B cell (primary cell): ENCODE results near the gene LIN7A. TPM values are rescaled to one million over a fixed set of nuclear protein-coding genes. Genes with fewer than 3 reads are reported as not detected.

Source experiments
- ATAC-seq: fragments of 200-7000 bp; cut with Tn5 transposase; one replicate; pipeline ENCODE4 v1.10.0; 2021; ENCODE audit warnings: low read depth, mild to moderate bottlenecking, moderate number of reproducible peaks, moderate library complexity
- CTCF ChIA-PET: fragments of 350-600 bp; sonication (Branson Sonifier 250); formaldehyde crosslinking; loops from one replicate; lab custom pipeline; 2021; ENCODE audit warnings: antibody characterized with exemption, inconsistent platforms; lab: Charles Lee
- POLR2A ChIA-PET: fragments of 350-600 bp; sonication (Branson Sonifier 250); formaldehyde crosslinking; loops from one replicate; lab custom pipeline; 2021; ENCODE audit warnings: antibody characterized with exemption; lab: Charles Lee
- DNase-seq: peaks from one replicate; pipeline ENCODE4 v3.0.0; 2013
- H2AFZ ChIP-seq: 2 replicates; pipeline ENCODE4 v1.6.1; 2012; ENCODE audit warnings: mild to moderate bottlenecking, low read depth, low read length; ENCODE audit not compliant: insufficient read depth, poor library complexity, severe bottlenecking
- H3K27ac ChIP-seq, 2 donors: 1 replicate in 1 of 2; 2 replicates in 1 of 2; pipeline ENCODE4 v1.5.1; 2012 to 2013; ENCODE audit warnings: low read length in 2 of 2, mild to moderate bottlenecking in 2 of 2, moderate library complexity in 1 of 2
- H3K27me3 ChIP-seq, 4 experiments: fragments of 200-600 bp in 1 of 4; sonication (generic) in 1 of 4; replicated peaks in 1 of 4; 1 replicate in 2 of 4; 2 replicates in 2 of 4; pipeline versions ENCODE4 v1.6.1 to v1.7.0; 2013 to 2016; ENCODE audit warnings: low read length in 3 of 4, mild to moderate bottlenecking in 2 of 4, mixed read lengths in 1 of 4, moderate library complexity in 1 of 4; ENCODE audit not compliant: insufficient read depth in 4 of 4, control insufficient read depth in 3 of 4; ENCODE audit errors: control extremely low read depth in 1 of 4
- H3K36me3 ChIP-seq, 2 experiments: replicated peaks in 1 of 2; 1 replicate in 1 of 2; 2 replicates in 1 of 2; pipeline versions ENCODE4 v1.6.1 to v1.7.1; 2013; ENCODE audit warnings: low read length in 1 of 2; ENCODE audit not compliant: insufficient read depth in 2 of 2, control insufficient read depth in 1 of 2; ENCODE audit errors: control extremely low read depth in 1 of 2, extremely low read depth in 1 of 2
- H3K4me1 ChIP-seq, 2 donors: fragments of 200-600 bp in 1 of 2; sonication (generic) in 1 of 2; 1 replicate in 1 of 2; 2 replicates in 1 of 2; pipeline versions ENCODE4 v1.5.1 to v1.6.1; 2013 to 2017; ENCODE audit warnings: low read length in 2 of 2; ENCODE audit not compliant: control insufficient read depth in 2 of 2, insufficient read depth in 2 of 2
- H3K4me2 ChIP-seq: replicated peaks from 2 replicates; pipeline ENCODE3; 2012; ENCODE audit warnings: mild to moderate bottlenecking, low read depth, low read length; ENCODE audit not compliant: poor library complexity, severe bottlenecking
- H3K4me3 ChIP-seq, 5 experiments: fragments of 200-600 bp in 1 of 5; sonication (generic) in 1 of 5; 1 replicate in 3 of 5; 2 replicates in 2 of 5; pipeline versions ENCODE4 v1.5.1 to v1.7.0; 2011 to 2016; ENCODE audit warnings: low read length in 4 of 5, mild to moderate bottlenecking in 4 of 5, low read depth in 2 of 5, control low read depth in 1 of 5, moderate library complexity in 1 of 5; ENCODE audit not compliant: insufficient read depth in 1 of 5; ENCODE audit errors: control extremely low read depth in 1 of 5, extremely low read depth in 1 of 5
- H3K79me2 ChIP-seq: fragments of 200-600 bp; sonication (generic); one replicate; pipeline ENCODE4 v1.6.0; 2016; ENCODE audit warnings: low read length; ENCODE audit not compliant: control insufficient read depth, insufficient read depth
- H3K9ac ChIP-seq: fragments of 200-600 bp; sonication (generic); 2 replicates; pipeline ENCODE4 v1.6.1; 2017; ENCODE audit warnings: mild to moderate bottlenecking, low read length, moderate library complexity
- H3K9me3 ChIP-seq, 3 donors: one replicate each; pipeline versions ENCODE4 v1.6.1 to v1.7.1; 2013; ENCODE audit warnings: low read length in 2 of 3; ENCODE audit not compliant: control insufficient read depth in 2 of 3, insufficient read depth in 1 of 3; ENCODE audit errors: control extremely low read depth in 1 of 3
- H4K20me1 ChIP-seq: 2 replicates; pipeline ENCODE4 v1.6.0; 2012; ENCODE audit warnings: mild to moderate bottlenecking, low read length; ENCODE audit not compliant: insufficient read depth, control insufficient read depth, poor library complexity, severe bottlenecking
- H3K27ac Mint-ChIP-seq: one replicate; pipeline ENCODE4 v1.8.0; 2021; ENCODE audit warnings: mixed read lengths
- H3K27me3 Mint-ChIP-seq: one replicate; pipeline ENCODE4 v1.8.0; 2021; ENCODE audit warnings: mixed read lengths
- H3K4me1 Mint-ChIP-seq: one replicate; pipeline ENCODE4 v1.8.0; 2021; ENCODE audit warnings: mixed read lengths
- H3K4me3 Mint-ChIP-seq: one replicate; pipeline ENCODE4 v1.8.0; 2021; ENCODE audit warnings: mixed read lengths
- H3K9me3 Mint-ChIP-seq: one replicate; pipeline ENCODE4 v1.8.0; 2022; ENCODE audit warnings: mixed read lengths; ENCODE audit not compliant: insufficient read depth
- CTCF ChIP-seq: fragments of 200-600 bp; IDR thresholded peaks from one replicate; pipeline ENCODE4 v1.8.0; 2022; ENCODE audit warnings: antibody characterized with exemption, mild to moderate bottlenecking
- EZH2 ChIP-seq: IDR thresholded peaks from 2 replicates; pipeline ENCODE4 v1.6.1; 2012; ENCODE audit warnings: borderline replicate concordance, low read depth, mild to moderate bottlenecking, moderate library complexity, low read length; ENCODE audit not compliant: insufficient read depth, poor library complexity, severe bottlenecking
- WGBS: methylation state at CpG from one replicate; pipeline ENCODE4 v1.1.5; 2013; ENCODE audit warnings: missing lambda C conversion rate; ENCODE audit not compliant: insufficient coverage; 5-methylcytosine and 5-hydroxymethylcytosine counted together
- intact Hi-C: fragments of 100-400 bp; cut with micrococcal nuclease; formaldehyde crosslinking; loops from one replicate; pipeline ENCODE4 v1.10.0; 2022
- polyA plus RNA-seq: library from polyadenylated mRNA; depleted of rRNA; stranded (reverse); fragments of >200 nt; gene quantifications from 2 replicates; pipeline ENCODE4 v1.2.3, GENCODE V29; 2012
- total RNA-seq, 2 donors: library from RNA; stranded (reverse); fragments of 120-200 nt in 1 of 2; gene quantifications; 1 replicate in 1 of 2; 2 replicates in 1 of 2; pipeline versions ENCODE4 v1.2.3 to v1.2.4, GENCODE V29; 2013 to 2022

LIN7A gene
- total and polyA plus RNA-seq, 2 donors (not counting 1 experiment from before 2014, with no cell fraction given): 0.10 TPM; not detected in 1

- H3K79me2 ChIP-seq: no peaks in the 10 kb centered on the region
- no peak for TF ChIP-seq CTCF
- H3K27me3 Mint-ChIP-seq: no peaks in the 10 kb centered on the region
- intact Hi-C loops: no loop called here
- H3K9ac ChIP-seq: no peak overlapping the region
- 82% methylated on average over 2 of the region's 4 CpGs for WGBS
- ChIA-PET CTCF (no interaction called here), POLR2A (no interaction called here)
- no peaks in the 10 kb centered on the region for H4K20me1 ChIP-seq
- H3K36me3 ChIP-seq: no peaks in the 10 kb centered on the region
- no peak for DNase-seq
- H3K9me3 Mint-ChIP-seq: no peaks in the 10 kb centered on the region
- H3K27ac ChIP-seq: no peak overlapping the region
- peaks cover 0 to 11% (median 0%) of the 10 kb centered on the region in 3 donors for H3K9me3 ChIP-seq
- ATAC-seq: no peak
- H2AFZ ChIP-seq: no peak overlapping the region
- no peak overlapping the region for H3K4me3 ChIP-seq
- H3K27ac Mint-ChIP-seq: no peak overlapping the region
- H3K27me3 ChIP-seq: no peaks in the 10 kb centered on the region
- H3K4me1 Mint-ChIP-seq: no peaks in the 10 kb centered on the region
- no peak overlapping the region for H3K4me2 ChIP-seq
- H3K4me1 ChIP-seq: no peaks in the 10 kb centered on the region
- no peak overlapping the region for H3K4me3 Mint-ChIP-seq
Observed at GRCh38 chr12:80821513-80822000, 116.2 kb downstream of the LIN7A start.

- H3K9me3 ChIP-seq: peaks cover 0 to 11% (median 0%) of the 10 kb centered on the region in 3 donors
- no peak overlapping the region for H3K4me3 ChIP-seq
- H3K36me3 ChIP-seq: no peaks in the 10 kb centered on the region
- no peak overlapping the region for H3K4me3 Mint-ChIP-seq
- POLR2A ChIA-PET: no interaction called here
- CTCF ChIA-PET: no interaction called here
- H3K4me1 Mint-ChIP-seq: no peaks in the 10 kb centered on the region
- no peaks in the 10 kb centered on the region for H4K20me1 ChIP-seq
- H3K27ac Mint-ChIP-seq: no peak overlapping the region
- H3K4me2 ChIP-seq: no peak overlapping the region
- intact Hi-C loops: no loop called here
- H3K27me3 ChIP-seq: no peaks in the 10 kb centered on the region
- TF ChIP-seq EZH2: no peak
- TF ChIP-seq CTCF: no peak
- ATAC-seq (no peak), DNase-seq (no peak)
- no peak overlapping the region for H2AFZ ChIP-seq
- no peaks in the 10 kb centered on the region for H3K9me3 Mint-ChIP-seq
- H3K27me3 Mint-ChIP-seq: no peaks in the 10 kb centered on the region
- no peaks in the 10 kb centered on the region for H3K4me1 ChIP-seq
- no peaks in the 10 kb centered on the region for H3K79me2 ChIP-seq
- no peak overlapping the region for H3K27ac ChIP-seq
- H3K9ac ChIP-seq: no peak overlapping the region
Observed at GRCh38 chr12:80818878-80819277, 118.9 kb downstream of the LIN7A start.
